ENCODE data around the gene WDR31. TPM values are rescaled to one million over a fixed set of nuclear protein-coding genes. Genes with fewer than 3 reads are reported as not detected.

Gene WDR31
- total and polyA plus RNA-seq, 2 of the 4 experiments (the other 2 are of a cell fraction), result 0.29 to 0.36 TPM

- POLR2A ChIA-PET (ENCODE audit: unreplicated experiment), result no interaction called here
- Histone ChIP-seq H2BK120ac (ENCODE audit: low read depth, low read length) (no peak overlapping the region), H2BK15ac (ENCODE audit: low read depth, low read length) (no peak overlapping the region), H3K4ac (ENCODE audit: low read depth, low read length) (no peak overlapping the region), H3K9me1 (ENCODE audit: insufficient read depth, low read length) (no peaks in the 10 kb centered on the region), H3K56ac (ENCODE audit: extremely low read depth, insufficient read depth, low read length) (no peak overlapping the region), H3K4me3 (ENCODE audit: insufficient read depth, low read depth, low read length) (no peak overlapping the region), H2AFZ (replicated peaks; ENCODE audit: low read length, poor library complexity) (no peak overlapping the region), H2AK9ac (replicated peaks; ENCODE audit: low read depth, low read length, poor library complexity) (no peak overlapping the region), H3K4me1 (ENCODE audit: control insufficient read depth, insufficient read depth, low read length) (no peaks in the 10 kb centered on the region), H3K18ac (ENCODE audit: low read depth, low read length) (no peak overlapping the region), H4K5ac (ENCODE audit: low read depth, low read length) (no peak overlapping the region), H3K14ac (replicated peaks; ENCODE audit: low read depth, low read length) (no peak overlapping the region), H3K27me3 (ENCODE audit: control insufficient read depth, insufficient read depth, low read length) (peaks cover 8% of the 10 kb centered on the region; the same call in 1 of the 2 replicates), H3K4me2 (ENCODE audit: low read depth, low read length) (no peak overlapping the region), H3K27ac (ENCODE audit: insufficient read depth, low read length) (no peak overlapping the region), H3K9me3 (ENCODE audit: control insufficient read depth, insufficient read depth, low read length) (peaks cover 2% of the 10 kb centered on the region; the same call in 1 of the 2 replicates), H4K91ac (ENCODE audit: insufficient read depth, low read depth, low read length) (no peak overlapping the region), H4K8ac (ENCODE audit: low read depth in 2 of 2, low read length in 2 of 2) (no peak overlapping the region), H3K9ac (ENCODE audit: low read depth, low read length) (no peak overlapping the region), H3K36me3 (ENCODE audit: control insufficient read depth, insufficient read depth, low read length) (no peaks in the 10 kb centered on the region), H3K79me1 (ENCODE audit: low read depth in 1 of 2, low read length in 2 of 2) (no peaks in the 10 kb centered on the region), H2BK20ac (ENCODE audit: low read depth, low read length) (no peak overlapping the region), H4K20me1 (ENCODE audit: insufficient read depth, low read length) (no peaks in the 10 kb centered on the region), H2BK5ac (ENCODE audit: low read depth, low read length, poor library complexity, severe bottlenecking) (no peak overlapping the region), H2AK5ac (ENCODE audit: low read depth, low read length) (no peak overlapping the region), H3K23ac (ENCODE audit: low read depth, low read length) (no peak overlapping the region)
- BruUV-seq (replicated peaks), result no TSS peak
- dilution Hi-C loops (cut with HindIII; ENCODE audit: low sequenced_read_pairs, unreplicated experiment) (no loop called here), in situ Hi-C loops (cut with MboI; ENCODE audit: low sequenced_read_pairs) (no loop called here), intact Hi-C loops (cut with micrococcal nuclease) (no loop called here)
- TF ChIP-seq RCOR1 (IDR thresholded peaks at IDR 0.05; ENCODE audit: insufficient replicate concordance, low read length), result no peak
- ATAC-seq (ENCODE audit: low read depth) (no peak), DNase-seq (no peak)
- CTCF ChIA-PET, result no interaction called here
Measured at GRCh38 chr9:113315231-113315630, 24.8 kb downstream of the WDR31 start.

Data from IMR-90 (cell line).